SK-N-MC (cell line): Measurements from ENCODE around the gene CORIN.

ENCODE experiments used
- EZH2 ChIP-seq: fragments of 200-600 bp; sonication (generic); IDR thresholded peaks from one replicate; pipeline ENCODE4 v1.6.1; 2017; ENCODE audit warnings: antibody characterized with exemption
- FOXP2 ChIP-seq: optimal IDR thresholded peaks from 2 replicates; pipeline ENCODE3; 2011; ENCODE audit warnings: mild to moderate bottlenecking, moderate library complexity; ENCODE audit not compliant: insufficient read depth; ENCODE audit errors: extremely low read length, control extremely low read depth
- POLR2AphosphoS5 ChIP-seq: IDR thresholded peaks from 2 replicates; pipeline ENCODE4 v1.6.1; 2012; ENCODE audit warnings: mild to moderate bottlenecking, low read depth, low read length, borderline replicate concordance

- TF ChIP-seq POLR2AphosphoS5 (no peak), EZH2 (no peak), FOXP2 (no peak)
These were observed 88.0 kb downstream of the CORIN start for GRCh38 chr4:47749858-47750257.
